ENCODE measurements around the gene HNRNPUL1. TPM values are rescaled to one million over a fixed set of nuclear protein-coding genes. Genes with fewer than 3 reads are reported as not detected.
"Not testable (repeated sequence)": the region's sequence is repeated elsewhere in the genome, so short reads cannot be mapped to it uniquely, and the experiment has no call there.

The HNRNPUL1 gene
- total RNA-seq, 2 experiments from 2014 or later = 194 to 360 TPM

DNA sequence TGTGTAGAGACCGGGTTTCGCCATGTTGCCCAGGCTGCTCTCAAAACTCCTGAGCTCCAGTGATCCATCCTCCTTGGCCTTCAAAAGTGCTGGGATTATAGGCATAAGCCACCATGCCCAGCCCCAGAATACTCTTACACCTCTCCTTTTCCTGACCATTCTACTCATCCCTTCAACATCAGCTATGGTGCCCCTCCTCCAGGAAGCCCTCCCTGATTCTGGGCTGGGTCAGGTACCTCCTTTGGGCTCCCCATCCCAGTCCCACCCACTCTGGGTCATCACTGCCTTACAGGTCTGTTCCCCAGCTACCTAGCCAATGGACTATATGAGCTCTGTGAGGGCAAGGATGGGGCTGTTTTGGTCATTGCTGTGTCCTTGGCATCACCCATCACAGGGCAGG is 80.0 kb downstream of the HNRNPUL1 start:
- Histone ChIP-seq H3K9me2 (ENCODE audit: insufficient read depth, low read length) (no peaks in the 10 kb centered on the region), H3K36me3 (ENCODE audit: insufficient read depth, low read length) (peaks cover 83% of the 10 kb centered on the region), H3K4me3 (ENCODE audit: low read depth, low read length, poor library complexity, severe bottlenecking) (no peak overlapping the region), H3K4me2 (ENCODE audit: low read length) (no peak overlapping the region), H3K4me1 (ENCODE audit: insufficient read depth, low read length, poor library complexity, severe bottlenecking) (peaks cover 4% of the 10 kb centered on the region), H3K9me3 (ENCODE audit: low read length) (no peaks in the 10 kb centered on the region), H3K27ac (ENCODE audit: low read depth, low read length, poor library complexity, severe bottlenecking) (no peak overlapping the region), H4K20me1 (ENCODE audit: insufficient read depth, low read length) (no peaks in the 10 kb centered on the region; the same call in 1 of the 2 replicates), H3K79me2 (ENCODE audit: insufficient read depth, low read depth, low read length) (no peaks in the 10 kb centered on the region; the same call in 1 of the 2 replicates), H2AFZ (ENCODE audit: low read length) (no peak overlapping the region)
- DNase-seq (ENCODE audit: low spot score) = no peak
- ChIA-PET CTCF (ENCODE audit: unreplicated experiment) (no interaction called here), POLR2A (no interaction called here)
- BruUV-seq (replicated peaks) = no TSS peak
- intact Hi-C loops (cut with micrococcal nuclease; ENCODE audit: unreplicated experiment) = no loop called here
- TF ChIP-seq EZH2phosphoT487 (IDR thresholded peaks at IDR 0.05; ENCODE audit: borderline replicate concordance, low read depth, low read length) = no peak
- TF ChIP-seq, protein P1, sequence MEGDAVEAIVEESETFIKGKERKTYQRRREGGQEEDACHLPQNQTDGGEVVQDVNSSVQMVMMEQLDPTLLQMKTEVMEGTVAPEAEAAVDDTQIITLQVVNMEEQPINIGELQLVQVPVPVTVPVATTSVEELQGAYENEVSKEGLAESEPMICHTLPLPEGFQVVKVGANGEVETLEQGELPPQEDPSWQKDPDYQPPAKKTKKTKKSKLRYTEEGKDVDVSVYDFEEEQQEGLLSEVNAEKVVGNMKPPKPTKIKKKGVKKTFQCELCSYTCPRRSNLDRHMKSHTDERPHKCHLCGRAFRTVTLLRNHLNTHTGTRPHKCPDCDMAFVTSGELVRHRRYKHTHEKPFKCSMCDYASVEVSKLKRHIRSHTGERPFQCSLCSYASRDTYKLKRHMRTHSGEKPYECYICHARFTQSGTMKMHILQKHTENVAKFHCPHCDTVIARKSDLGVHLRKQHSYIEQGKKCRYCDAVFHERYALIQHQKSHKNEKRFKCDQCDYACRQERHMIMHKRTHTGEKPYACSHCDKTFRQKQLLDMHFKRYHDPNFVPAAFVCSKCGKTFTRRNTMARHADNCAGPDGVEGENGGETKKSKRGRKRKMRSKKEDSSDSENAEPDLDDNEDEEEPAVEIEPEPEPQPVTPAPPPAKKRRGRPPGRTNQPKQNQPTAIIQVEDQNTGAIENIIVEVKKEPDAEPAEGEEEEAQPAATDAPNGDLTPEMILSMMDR (conservative IDR thresholded peaks at IDR 0.05; ENCODE audit: low read length) = no peak

DNA sequence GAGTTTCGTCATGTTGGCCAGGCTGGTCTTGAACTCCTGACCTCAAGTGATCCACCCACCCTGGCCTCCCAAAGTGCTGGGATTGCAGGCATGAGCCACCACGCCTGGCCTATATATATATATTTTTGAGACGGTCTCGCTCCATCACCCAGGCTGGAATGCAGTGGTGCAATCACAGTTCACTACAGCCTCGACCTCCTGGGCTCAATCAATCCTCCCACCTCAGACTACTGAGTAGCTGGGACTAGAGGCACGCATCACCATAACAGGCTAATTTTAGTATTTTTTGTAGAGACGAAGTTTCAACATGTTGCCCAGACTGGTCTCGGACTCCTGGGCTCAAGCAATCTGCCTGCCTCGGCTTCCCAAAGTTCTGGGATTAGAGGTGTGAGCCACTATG is 82.7 kb downstream of the HNRNPUL1 start:
- intact Hi-C loops (cut with micrococcal nuclease; ENCODE audit: unreplicated experiment); H3K4me3 ChIP-seq (ENCODE audit: low read depth, low read length, poor library complexity, severe bottlenecking); CTCF ChIA-PET (ENCODE audit: unreplicated experiment); H2AFZ ChIP-seq (ENCODE audit: low read length); H3K9me3 ChIP-seq (ENCODE audit: low read length); H4K20me1 ChIP-seq (ENCODE audit: insufficient read depth, low read length); BruUV-seq (replicated peaks); DNase-seq (ENCODE audit: low spot score); H3K27ac ChIP-seq (ENCODE audit: low read depth, low read length, poor library complexity, severe bottlenecking); H3K4me2 ChIP-seq (ENCODE audit: low read length); H3K9me2 ChIP-seq (ENCODE audit: insufficient read depth, low read length): not testable (repeated sequence)
- Histone ChIP-seq H3K4me1 (ENCODE audit: insufficient read depth, low read length, poor library complexity, severe bottlenecking) (peaks cover 15% of the 10 kb centered on the region), H3K79me2 (ENCODE audit: insufficient read depth, low read depth, low read length) (peaks cover 25% of the 10 kb centered on the region; the same call in 1 of the 2 replicates), H3K36me3 (ENCODE audit: insufficient read depth, low read length) (peaks cover 75% of the 10 kb centered on the region)
- POLR2A ChIA-PET = interaction anchor here (0.7 kb wide), 1 partner anchor 8 kb away, joined by 6 read pairs; no protein-coding TSS in a partner anchor

DNA sequence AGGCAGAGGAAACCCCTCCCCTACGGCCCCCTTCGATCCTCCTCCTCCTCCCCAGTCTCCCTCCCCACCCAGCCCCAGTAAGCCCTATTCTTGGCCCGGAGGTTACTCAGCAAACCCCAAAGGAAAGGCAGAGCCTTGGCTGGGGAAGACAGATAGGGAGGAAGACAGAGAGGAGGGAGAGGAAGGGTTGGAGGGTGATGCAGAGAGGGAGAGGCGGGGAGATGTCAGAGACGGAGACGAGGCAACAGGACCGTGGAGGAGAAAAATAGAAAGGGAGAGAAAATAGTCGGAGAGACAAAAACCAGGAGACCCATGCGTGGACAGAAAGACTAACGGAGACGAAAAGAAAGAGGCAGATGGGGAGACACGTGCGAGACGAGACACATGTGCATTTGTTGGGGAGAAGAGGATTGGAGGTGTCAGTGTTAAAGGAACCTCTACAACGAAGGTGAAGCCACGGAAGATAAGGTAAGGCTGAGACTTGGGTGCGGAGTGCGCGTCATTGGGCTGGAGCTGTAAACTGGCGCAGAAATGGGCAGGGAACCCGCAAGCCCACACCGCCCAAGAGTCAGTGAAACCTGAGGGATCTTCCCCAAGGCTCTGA is 86.7 kb downstream of the HNRNPUL1 start:
- intact Hi-C loops (cut with micrococcal nuclease; ENCODE audit: unreplicated experiment) = no loop called here
- H3K79me2 ChIP-seq (ENCODE audit: insufficient read depth, low read depth, low read length) = peaks cover 42% of the 10 kb centered on the region; the same call in 1 of the 2 replicates
- no TSS peak for BruUV-seq (replicated peaks)

More for the DNA sequence above, 86.7 kb downstream of the HNRNPUL1 start:
- Histone ChIP-seq H3K4me2 (ENCODE audit: low read length) (peak overlapping the region; percentile 78), H3K9me3 (ENCODE audit: low read length) (no peaks in the 10 kb centered on the region), H2AFZ (ENCODE audit: low read length) (peak overlapping the region; percentile 25; the same call in 1 of the 2 replicates), H4K20me1 (ENCODE audit: insufficient read depth, low read length) (peaks cover 4% of the 10 kb centered on the region), H3K27ac (ENCODE audit: low read depth, low read length, poor library complexity, severe bottlenecking) (peak overlapping the region; percentile 11), H3K4me1 (ENCODE audit: insufficient read depth, low read length, poor library complexity, severe bottlenecking) (peaks cover 21% of the 10 kb centered on the region), H3K4me3 (ENCODE audit: low read depth, low read length, poor library complexity, severe bottlenecking) (peak overlapping the region; percentile 77), H3K9me2 (ENCODE audit: insufficient read depth, low read length) (no peaks in the 10 kb centered on the region), H3K36me3 (ENCODE audit: insufficient read depth, low read length) (peaks cover 44% of the 10 kb centered on the region)
- TF ChIP-seq, protein P1 (conservative IDR thresholded peaks at IDR 0.05; ENCODE audit: low read length) = no peak
- no peak for TF ChIP-seq EZH2phosphoT487 (IDR thresholded peaks at IDR 0.05; ENCODE audit: borderline replicate concordance, low read depth, low read length)
- ChIA-PET CTCF (ENCODE audit: unreplicated experiment) (no interaction called here), POLR2A (interaction anchor here (0.7 kb wide), 1 partner anchor 27 kb away, joined by 3 read pairs; no protein-coding TSS in a partner anchor)
- no peak for DNase-seq (ENCODE audit: low spot score)

Data from OCI-LY7 (cell line).